Activated CD4-positive, alpha-beta T cell treated with anti-CD3 and anti-CD28 coated beads, Interleukin-2, amount 50 U/mL, for 4 hours (primary cell): ENCODE measurements around the gene SMIM9.
A peak's percentile ranks its signal among the peaks of the same experiment; 100 is the strongest.

Experiments used
- DNase-seq, 2 experiments: peaks; one replicate each; pipeline ENCODE4 v3.0.0-alpha.2; 2020

The SMIM9 gene

DNA sequence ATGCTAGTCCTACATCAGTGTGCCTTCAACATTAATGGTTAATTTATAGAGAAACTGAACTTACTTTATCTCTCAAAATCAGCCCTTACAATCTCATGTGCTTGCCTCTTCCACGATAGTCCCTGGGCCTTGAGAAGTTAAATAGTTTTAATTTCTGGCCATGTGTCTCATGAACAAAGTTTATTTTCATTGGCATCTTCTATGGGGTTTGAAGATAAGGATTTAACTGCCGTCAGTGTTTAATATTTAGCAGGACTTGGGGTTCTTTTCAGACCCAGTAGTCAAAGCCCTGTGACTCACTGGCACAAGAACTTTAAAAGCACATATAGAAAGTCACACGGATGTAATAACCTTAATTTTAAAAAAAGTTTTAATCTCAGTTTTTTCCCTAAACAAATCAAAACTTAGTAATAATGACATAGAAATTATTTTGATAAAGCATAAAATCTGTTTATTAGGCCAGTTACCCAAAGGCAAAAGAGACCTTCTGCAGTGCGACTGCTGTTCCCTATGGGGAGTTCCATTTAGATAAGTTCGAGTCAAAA, 19.1 kb downstream of the SMIM9 start:
- DNase-seq = no peak

DNA sequence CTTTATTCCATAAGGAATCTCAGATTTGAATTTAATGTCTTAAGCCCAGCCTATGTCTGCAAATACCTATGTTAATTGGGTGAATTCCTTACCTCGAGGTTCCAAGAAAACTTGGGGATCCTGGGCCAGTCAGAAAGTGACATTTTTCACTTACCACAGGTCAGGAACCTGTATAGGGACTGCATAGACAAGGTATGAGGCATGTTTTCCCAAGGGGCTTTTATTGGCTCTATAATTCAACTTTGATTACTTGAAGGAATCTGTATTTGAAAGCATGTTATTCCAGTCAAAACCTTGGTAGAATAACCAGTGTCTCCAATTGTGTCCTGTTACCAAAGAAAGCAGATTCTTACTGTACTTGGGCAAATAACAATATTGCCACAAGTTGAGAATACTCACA, 20.7 kb downstream of the SMIM9 start:
- DNase-seq = no peak

DNA sequence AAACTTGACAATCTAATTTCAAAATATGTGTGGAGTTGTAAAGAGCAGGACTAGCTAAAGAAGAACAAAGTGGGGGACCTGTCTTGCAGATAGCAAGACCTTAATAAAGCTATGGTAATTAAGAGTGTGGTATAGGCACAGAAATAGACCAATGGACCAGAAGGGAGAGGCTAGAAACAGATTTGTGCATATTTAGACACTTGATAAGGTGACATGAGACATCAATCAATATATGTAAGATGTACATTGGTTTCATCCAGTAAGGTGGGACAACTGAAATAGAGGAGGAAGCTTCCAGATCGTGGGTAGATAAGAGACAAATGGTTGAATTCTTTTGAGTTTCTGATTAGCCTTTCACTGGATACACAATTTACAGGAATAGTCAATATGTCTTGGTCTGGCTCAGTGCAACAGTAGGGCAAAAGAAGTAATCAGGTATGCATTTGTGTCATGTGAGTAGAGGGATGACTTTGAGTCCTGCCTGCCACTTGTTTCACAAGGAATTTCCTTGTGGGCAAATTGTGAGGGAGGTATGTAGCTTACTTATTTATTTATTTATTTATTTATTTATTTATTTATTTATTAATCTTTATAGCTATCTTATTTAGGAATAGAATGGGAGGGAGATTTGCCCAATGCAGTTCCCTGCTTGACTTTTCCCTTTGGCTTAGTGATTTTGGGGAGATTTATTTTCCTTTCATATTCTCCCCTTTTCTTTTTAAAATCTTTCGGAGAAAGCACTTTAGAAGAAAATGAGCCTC, 21.9 kb downstream of the SMIM9 start:
- DNase-seq = no peak

DNA sequence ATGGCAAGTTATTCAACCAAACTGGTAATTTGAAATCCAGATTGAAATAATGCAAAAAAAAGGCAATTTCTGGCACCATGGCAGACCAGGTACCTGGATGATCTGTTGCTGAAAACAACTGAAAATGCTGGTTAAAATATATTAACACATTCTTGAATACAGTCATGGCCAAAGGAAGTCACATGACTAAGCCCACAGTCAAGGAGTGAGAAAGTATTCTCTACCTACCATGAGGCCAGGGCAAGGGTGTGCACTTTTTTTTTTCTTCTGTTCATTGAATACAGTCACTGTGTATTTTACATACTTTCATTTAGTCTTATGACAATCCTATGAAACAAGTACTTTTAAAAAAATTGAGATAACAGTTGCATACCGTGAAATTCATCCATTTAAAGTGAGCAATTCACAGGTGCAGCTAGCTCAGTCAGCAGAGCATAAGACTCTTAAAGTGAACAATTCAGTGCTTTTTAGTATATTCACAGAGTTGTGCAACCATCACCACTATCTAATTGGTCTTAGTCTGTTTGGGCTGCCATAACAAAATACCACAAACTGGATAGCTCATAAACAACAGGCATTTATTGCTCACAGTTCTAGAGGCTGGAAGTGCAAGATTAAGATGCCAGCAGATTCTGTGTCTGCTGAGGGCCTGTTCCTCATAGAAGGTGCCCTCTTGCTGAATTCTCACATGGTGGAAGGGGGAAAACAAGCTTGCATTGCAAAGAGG, 24.4 kb downstream of the SMIM9 start:
- DNase-seq = no peak

DNA sequence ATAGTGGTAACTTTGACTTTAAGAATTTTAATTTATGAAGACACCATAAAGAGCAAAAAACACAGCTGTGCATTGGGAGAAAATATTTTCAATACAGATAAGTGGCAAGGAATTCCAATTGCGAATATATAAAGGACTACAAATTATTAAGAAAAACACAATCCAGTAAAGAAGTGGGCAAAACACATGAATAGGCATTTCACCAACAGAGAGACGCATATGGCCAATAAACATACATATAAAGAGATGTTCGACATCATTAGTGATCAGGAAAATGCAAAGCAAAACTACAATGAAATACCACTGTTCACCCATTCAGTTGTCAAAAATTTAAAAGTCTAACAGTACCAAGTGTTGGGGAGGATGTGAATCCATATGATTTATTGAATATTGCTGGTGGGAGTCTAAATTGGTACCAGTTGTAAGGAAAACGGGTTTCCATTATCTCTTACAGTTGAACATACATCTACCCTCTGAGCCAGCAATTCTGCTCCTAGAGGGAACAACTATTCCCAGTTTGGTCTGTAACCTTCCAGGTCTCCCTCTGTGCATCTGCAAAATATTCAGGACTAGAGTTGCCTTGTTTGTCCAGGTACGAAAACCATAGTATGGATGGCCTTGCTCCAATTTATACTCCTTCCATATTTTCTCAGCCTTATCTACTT, 27.5 kb downstream of the SMIM9 start:
- DNase-seq = no peak

DNA sequence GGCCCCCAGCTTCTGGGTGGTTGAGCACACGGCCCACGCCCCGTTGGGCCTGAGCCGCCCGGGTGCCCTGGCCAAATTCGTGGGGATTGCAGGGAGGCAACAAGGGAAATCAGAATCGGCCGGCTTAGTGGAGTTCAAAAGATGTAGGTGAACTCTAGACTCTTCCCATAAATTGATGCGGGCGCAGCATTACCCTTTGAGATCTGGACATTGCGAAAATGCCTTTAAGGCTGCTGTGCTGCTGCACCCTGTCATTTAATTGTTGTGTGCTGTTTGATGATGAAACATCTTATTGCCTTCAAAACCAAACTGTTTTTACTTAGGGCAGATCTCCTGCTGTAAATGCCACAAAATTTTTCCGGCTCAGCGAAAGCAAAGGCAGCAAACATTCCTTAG, 28.8 kb downstream of the SMIM9 start:
- DNase-seq = no peak

DNA sequence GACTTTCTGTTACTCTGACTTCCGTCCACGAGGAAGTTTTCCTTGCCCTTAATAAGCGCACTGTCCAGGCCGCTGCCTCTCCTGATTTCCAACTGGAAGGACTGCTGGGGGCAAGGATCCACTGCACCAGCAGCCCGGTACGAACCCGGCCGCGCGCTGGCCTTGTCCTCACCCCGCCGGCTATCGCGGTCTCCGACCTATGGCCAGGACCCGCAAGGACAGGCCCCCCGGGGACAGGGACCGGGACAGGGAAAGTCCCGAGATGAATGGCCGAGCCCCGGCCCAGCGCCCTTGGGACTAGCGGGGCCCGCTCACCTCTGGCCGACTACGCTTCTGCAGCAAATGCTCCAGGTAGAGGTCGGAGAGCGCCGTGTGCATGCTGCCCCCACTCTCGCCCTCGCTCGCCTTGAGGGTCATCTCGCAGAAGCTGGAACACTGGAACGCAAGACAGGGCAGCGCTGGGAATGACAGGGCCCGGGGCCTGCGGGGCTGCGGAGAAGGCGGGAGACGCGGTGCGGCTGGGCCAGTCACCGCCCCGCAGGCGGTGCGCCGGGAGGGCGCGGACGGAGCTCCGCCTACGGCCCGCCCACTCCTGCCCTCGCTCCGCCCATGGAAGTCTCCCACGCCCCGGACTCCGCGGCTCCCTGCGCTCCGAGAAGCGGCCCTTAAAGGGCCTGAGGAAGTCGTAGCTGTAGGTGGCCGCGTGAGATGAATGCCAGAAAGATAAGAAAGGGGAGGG, 29.3 kb downstream of the SMIM9 start, which contains the start of gene MPP1:
Gene MPP1, minus strand, starts transcription at position 529 of the 739 bp plus-strand sequence. Its CDS starts 112 bp downstream, at position 417.
- DNase-seq = peak; percentile 61

DNA sequence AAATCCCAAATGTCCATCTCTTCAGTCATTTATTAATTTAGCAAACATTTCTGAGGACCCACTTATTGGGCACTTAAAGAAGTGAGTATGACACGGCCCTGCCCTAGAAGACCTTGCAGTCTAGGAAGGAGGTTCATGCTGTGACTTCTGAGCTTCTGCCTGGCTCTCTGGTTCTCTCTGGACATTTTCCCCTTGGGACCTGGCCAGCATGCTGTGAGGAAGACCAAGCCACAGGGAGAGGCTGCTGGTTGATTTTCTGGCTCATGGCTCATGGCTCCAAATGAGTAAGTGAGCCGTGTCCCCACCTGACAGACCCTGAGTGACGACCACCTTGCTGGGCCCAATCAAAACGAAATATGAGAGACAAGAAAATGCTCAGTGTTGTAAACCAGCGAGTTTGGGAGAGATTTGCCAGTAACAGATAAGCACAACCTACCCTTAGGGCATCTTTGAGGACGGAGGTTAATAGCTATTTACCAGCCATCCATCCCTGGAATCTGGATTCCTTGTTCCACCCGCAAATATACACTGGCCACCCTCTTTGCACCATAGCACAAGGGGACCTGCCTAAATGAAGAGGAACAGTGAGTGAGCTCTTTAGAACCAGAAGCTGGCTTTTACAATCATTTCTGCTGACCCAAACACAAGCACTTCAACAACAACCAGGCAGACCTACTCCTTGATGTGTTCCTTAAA, 30.1 kb downstream of the SMIM9 start:
- DNase-seq = no peak

DNA sequence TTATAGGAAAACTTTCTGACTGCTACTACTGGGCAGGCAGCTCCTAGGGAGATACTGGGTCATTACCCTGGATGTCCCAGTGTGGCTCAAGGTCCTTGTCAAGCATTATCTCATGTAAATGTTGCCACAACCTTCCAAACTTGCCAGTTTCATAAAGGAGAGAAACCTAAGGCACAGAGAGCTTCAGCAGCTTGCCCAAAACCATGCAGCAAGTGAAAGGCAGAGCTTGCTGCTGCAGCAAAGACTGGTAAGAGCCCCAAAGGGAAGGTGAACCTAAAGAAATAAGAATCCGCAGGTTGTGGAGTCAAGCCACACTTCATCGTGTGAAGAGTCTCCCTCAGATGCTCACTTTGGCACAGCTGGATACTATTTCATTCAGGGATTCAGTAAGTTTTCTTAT, 31.5 kb downstream of the SMIM9 start:
- DNase-seq = no peak

DNA sequence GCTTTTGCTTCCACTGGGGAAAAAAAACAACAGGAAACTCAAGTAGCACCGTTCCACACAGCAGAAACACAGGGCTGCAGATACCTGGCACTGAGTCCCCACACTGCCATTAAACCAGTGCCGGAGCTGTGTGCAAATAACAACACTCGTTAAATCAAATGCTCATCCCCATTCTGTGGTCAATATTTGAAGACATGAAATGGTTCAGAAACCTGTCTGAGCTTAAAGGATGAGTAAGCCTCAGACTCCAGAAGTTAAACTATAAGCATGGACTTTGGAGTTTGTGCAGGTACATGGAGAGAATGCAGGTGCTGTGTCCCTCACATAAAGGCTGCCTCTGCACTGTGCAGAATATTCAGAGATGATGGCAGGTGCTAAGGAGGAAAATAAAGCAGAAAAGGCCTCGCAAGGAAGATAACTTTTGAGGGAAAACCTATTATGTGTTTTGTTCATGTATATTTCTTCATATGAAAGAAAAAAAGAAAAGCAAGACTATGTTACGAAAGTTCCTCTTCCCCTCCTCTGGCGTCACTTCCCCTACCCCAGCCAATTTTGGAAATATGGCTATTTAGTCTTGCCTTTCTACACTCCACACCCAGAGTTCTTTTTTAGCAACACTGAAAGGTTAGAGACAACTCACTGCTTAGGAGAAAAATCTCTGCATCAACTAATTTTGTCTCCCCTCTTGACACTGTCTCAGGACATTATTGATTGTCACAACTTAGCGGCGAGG, 33.8 kb downstream of the SMIM9 start:
- DNase-seq = no peak

DNA sequence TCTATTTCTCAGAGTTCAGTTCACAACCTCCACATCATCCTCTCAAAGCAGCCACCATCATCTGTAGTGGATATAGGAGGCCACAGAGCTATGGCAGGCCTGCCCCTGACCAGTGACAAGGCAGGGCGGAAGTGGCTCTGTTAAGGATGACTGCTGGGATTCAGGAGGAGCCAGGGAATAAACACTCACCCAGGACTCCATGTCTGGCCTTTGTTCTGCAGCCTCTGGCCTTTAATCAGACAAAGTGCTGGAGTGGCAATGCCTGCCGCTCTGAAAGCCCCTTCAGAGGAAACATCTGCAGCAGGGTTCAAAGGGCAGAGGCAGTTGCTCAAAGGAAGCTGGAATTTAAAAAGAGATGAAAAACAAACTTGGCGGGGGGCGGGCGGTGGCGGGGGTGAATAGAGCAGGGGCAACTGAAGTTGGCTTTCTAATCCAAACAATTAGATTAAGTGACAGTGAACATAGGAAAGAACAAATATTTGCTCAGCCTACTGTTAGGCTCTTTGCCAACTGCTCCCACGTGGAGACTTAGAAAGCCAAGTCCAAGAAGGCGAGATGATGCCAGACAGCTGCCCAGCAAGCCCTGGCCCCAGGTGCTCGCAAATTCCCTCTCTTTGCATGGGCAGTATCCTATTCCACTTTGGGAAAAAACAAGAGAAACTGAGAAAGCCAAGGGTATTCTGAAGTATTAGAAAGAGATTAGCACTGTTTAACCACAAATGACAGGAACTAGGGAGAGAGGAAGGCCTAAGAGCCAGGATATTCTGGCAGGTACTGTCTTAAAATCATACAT, 34.7 kb downstream of the SMIM9 start:
- DNase-seq = no peak

DNA sequence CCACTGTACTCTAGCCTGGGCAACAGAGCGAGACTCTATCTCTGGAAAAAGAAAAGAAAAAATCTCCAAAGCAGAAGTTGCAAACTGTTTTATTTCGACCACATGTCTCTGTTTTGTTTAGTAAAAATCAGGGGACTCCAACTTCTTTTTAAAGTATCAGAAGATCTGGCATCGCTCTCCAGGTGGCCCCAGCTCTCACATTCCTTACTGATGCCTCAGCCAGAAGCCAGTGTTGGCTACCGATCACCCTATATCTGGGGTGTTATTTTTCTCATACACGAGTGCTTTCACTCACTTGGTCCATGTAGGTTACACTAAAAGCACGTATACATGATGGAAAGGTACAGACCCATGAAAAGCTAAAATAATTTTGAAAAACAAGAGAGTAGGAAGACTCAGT, 37.5 kb downstream of the SMIM9 start:
- DNase-seq = no peak

DNA sequence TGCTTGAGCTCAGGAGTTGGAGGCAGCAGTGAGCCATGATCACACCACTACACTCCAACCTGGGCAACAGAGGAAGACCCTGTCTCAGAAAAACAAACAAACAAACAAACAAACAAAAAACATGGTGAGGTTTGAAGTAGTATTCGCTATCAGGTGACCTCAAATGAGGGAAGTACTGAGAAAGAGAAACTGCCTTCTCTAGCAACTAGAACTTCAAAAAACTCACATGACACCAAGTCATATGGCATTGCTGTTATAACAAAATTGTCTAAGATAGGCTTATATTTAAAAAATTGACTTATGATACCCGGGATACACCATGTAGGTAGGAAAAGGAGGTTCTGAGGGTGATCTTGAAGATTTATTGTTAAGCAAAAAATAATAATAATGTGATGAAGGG, 39.4 kb downstream of the SMIM9 start:
- no peak for DNase-seq

DNA sequence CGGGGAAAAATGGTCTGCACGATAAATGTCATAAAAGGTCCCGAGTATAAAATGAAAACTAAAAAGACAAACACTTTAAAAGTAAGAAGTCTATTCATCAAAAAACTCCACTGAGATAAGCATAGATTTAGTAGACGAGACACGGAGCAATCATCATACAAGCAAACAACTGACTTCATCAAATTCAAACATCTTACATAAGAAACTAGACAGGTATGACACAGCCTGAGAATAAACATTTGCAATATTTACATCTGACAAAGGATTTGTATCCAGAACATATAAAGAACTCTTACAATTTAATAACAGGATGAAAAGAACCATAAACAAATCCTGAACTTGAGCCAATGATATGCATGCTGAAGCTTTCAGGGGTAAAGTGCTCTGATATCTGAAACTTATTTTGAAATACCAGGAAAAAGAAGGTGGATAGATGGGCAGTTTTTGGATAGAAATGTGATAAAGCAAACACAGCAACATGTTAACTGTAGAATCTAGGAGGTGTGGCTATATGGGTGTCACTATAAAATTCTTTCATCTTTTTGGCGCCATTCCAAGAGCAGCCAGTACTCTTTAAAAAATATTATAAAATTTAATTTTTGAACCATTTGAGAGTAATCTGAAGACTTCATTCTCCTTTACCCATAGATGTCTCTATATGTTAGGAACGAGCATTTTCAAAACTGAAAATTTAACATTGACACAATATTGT, 41.2 kb downstream of the SMIM9 start:
- no peak for DNase-seq

DNA sequence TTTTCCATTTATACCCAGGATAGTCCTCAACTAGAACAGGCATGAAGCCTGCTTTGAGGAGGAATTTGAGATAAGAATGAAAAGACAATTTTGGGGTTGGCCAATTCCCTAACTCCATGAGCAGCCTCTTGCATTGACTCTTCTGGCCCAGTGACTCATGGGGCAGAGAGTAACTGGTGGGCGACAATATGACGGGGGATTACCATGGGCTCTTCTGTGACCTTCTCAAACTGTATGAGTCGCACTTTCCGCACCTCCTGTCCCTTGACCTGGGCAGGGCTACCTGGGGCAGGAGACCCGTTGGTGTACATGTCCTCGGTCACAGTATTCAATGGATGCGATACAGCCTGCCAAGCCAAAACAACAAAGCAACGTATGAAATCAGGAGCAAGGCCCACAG, 42.5 kb downstream of the SMIM9 start:
- DNase-seq = no peak

DNA sequence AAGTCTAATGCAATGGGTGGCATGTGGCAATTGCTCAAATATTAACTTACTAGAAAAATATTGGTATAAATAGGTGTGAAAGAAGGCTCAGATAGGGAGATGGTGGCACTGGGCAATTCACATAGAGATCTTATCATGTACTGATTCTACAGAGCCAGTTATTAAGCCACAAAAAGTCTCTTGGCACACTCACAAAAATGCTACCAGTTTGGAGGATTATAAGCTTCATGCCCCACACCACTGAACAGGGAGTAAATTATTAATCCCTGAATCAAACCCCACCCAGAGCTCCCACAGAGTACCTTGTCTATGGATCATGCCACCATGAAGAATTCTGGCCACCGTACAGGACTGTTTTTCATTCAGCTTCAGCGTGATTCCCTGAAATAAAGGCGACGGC, 43.0 kb downstream of the SMIM9 start:
- DNase-seq = no peak

DNA sequence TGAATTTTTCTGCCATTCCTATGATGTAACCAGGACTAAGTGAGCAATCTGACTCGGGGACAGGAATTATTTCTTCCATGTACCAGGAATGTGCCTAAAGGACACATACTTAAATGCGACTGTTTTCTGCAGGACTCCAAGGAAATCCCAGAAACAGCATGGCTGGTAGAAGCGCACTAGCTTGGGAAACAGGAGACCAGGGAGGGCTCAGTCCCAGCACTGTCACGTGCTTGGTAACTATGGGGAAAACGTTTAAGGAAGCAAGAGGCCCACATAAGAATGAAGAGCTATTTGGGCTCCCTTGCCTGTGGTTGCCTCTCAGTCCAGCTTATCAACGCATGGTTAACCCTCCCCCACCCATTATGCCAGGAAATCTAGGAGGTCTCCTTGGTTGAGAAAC, 48.7 kb downstream of the SMIM9 start:
- DNase-seq = no peak

DNA sequence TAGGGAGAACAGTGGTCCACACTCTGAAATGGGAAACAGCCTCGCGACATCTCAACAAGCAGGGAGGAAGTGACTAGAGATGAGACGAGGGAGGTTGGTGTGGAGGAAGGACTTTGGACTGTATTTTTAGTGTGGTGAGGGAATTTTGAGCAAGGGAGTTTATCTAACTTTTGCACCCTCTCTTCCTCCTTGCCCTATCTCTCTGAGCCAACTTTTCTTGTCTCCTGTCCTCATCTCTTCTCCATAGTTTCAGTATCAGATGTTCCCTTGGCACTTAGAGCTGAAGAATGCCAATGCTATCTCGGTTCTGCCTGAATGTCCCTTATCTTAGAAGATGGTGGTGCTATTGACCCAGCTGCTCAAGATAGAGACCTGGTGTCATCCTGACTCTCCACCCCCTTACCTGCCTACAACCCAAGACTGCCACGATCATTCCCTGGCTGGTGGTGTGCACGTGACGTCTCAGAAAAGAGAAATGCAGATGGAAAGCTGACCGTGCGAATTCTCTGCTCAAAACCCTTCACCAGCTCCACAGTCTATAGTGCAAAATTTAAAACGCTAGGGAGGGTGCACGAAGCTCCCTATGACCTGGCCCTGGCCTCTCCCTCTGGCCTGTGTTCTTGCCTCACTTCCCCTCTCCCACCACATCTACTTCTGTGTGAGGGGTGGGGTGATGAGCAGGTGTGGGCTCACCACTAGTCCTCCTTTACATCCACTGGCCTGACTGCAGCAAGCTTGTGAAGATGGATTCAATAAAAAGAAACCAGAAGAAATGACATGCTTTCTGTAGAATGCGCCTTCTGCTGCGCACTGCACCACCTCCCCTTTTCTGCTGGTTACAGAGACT, 50.1 kb downstream of the SMIM9 start:
- DNase-seq = no peak

DNA sequence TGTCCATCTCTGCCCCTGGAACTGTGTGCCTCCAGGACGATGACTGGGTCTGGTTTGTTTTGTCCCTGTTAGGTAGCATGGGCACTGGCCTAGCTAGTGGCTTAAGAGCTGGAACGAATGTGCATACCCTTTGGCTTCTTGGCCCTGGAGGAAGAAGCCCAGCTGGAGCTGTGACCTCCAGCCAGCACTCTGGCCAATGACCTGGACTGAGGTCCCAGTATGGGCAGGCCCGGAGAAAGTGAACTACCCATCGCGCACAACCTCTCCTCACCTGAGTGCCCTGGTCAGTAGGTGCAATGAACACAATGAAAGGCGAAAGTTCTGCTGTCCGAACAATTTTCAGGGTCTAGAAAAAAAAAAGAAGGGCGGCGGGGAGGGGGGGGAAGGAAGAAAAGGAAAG, 53.5 kb downstream of the SMIM9 start:
- DNase-seq = no peak
